Activated CD4-positive, alpha-beta T cell treated with anti-CD3 and anti-CD28 coated beads, Interleukin-10, Interleukin-2, amounts not matched to agents 100 ng/mL and 50 ng/mL, durations not matched to agents 16 hours and 8 hours (primary cell): ENCODE results near the gene PRR14L.
"Not testable (repeated sequence)": the region's sequence is repeated elsewhere in the genome, so short reads cannot be mapped to it uniquely, and the experiment has no call there.

Source experiments
- DNase-seq: peaks from one replicate; pipeline ENCODE4 v3.0.0-alpha.2; 2020

The PRR14L gene

DNA sequence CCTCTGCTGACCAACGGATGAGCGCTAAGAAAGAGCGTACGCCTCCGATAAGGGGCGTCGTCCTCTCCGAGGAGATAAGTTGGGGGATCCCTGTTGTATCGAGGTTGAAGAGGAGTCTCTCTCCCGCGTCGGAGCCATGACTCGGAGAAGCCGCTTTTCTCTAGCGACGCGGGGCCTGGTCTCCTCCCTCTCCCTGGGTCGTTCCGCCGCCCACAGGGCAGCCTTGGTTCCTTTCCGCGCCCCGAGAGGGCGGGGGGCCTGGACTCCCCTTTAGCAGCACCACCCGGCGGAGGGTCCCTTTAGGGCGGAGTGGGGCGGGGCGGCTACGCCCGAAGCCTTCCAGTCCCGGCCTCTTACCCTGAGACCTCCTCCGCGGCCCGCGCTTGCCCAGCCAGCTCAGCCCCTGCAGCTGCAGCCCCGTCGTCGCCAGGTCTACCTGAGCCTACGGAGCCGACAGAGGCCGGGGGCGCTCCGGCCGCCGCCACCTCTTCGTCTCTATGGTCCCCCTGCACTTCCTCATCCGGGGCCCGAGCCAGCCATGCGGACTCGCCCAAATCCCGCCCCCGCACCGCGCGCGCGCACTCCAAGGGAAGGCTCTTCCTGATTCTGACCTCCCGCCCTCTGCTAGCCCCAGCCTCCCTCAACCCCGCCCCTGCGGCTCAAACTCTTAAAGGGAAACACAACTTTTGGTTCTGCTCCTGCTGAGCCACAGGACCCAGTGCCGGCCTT is at the start of gene PRR14L:
Gene PRR14L (minus strand): TSS at position 497 of the 729 bp plus-strand sequence. CDS start 11,272 bp downstream, outside the sequence.
- peak; percentile 98 for DNase-seq

GRCh38 chr22:31799358-31799757 is 49.4 kb upstream of the PRR14L start:
- not testable (repeated sequence) for DNase-seq

DNA sequence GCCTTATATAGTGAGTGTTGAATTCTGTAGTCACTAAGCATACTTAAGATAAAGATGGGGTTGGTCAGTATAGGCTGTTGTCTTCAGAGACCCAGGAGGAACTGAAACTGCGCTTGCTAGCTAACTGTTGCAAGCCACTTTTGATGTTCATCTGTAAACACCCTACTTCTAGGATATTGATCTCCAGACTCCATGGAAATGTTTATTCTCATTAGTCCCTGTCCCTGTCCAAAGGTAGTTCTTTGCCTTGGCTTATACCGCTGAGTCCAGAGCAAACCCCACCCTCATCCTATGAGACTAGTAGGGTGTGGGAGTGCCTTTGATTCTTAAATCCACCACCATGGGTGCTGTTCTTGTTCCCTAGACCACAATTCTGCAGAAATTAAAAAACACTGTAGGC is 40.3 kb upstream of the PRR14L start:
- DNase-seq: no peak

DNA sequence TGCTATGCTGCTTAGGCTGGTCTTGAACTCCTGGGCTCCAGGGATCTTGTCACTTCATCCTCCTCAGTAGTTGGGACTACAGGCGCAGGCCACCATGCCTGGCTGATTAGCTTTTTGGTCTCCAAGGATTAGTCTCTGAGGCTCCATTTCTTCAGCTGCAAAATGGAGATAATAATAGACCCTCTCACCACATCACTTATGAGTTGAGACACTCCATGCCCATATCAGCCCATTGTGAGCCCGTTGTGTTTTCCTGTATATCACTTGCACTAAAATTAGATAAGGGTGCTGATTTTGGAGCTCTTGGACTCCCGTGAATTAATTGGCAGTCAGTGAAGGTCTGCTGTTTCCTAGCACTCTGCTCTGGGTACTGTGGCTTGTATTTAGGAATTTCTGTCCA is 39.9 kb upstream of the PRR14L start:
- no peak for DNase-seq

DNA sequence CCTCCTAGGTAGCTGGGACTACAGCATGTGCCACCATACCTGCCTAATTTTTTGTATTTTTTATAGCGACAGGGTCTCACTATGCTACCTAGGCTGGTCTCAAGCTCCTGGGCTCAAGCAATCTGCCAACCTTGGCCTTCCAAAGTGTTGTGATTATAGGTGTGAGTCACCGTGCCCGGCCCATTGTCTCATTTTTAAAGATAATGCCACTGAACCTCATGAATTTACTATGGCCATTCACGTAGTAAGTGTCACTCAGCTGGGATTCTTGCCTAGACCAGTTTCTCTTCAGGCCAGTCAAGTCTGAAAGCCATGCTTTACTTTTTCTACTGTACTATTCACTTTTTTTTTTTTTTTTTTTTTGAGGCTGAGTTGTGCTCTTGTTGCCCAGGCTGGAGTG is 26.3 kb upstream of the PRR14L start:
- DNase-seq: no peak

- DNase-seq: no peak
Measured at GRCh38 chr22:31773416-31773815, 23.5 kb upstream of the PRR14L start.

GRCh38 chr22:31768422-31769059 is 18.6 kb upstream of the PRR14L start:
- peak; percentile 34 for DNase-seq

DNA sequence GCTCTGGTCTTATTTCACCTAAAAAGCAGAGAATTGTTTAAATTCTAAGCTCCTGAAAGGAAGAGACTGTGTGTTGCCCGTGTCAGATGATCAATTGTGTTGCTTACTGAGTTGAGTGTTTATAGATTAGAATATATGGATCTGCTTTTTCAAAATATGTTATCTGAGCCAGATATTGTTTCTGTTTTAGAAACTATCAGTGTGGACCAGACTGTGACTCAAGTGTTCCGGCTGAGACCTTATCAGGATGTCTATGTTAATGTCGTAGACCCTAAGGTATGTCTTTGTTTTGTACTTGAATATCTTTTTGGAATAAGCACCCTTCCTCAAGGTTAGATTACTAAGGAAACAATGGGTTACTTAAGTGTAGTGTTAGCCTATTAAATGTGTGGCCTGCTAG is 14.9 kb upstream of the PRR14L start:
- no peak for DNase-seq

DNA sequence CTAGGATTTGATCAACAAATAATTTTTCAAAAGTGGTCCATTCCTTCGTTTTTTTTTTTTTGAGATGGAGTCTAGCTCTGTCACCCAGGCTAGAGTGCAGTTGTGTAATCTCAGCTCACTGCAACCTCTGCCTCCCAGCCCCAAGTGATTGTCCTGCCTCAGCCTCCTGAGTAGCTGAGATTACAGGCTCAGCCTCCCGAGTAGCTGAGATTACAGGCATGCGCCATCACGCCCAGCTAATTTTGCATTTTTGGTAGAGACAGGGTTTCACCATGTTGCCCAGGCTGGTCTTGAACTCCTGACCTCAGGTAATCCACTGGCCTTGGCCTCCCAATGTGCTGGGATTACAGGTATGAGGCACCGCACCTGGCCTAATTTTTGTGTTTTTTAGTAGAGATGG is 8.9 kb upstream of the PRR14L start:
- DNase-seq: not testable (repeated sequence)

GRCh38 chr22:31757265-31757664 is 7.3 kb upstream of the PRR14L start:
- DNase-seq: no peak

DNA sequence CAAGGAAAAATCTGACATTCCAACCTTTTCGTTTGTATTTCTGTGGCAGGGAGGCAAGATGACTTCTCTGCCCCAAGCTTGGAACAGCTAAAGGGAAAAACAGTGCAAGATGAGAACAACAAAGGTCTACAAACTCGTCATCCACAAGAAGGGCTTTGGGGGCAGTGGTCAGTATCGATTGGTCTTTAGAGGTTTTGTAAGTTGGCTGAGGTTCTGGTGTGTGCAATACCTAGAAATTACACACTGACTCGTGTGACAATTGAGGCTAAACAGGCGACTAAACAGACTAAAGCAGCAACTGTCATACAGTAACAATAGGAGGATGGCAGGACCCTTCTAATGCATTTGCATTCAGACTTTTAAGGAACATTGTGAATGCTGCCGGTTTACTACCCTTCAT is 4.9 kb upstream of the PRR14L start:
- no peak for DNase-seq

GRCh38 chr22:31753634-31754501 is 3.9 kb upstream of the PRR14L start, which contains the start of gene DEPDC5:
Gene DEPDC5 (plus strand): TSS chr22:31754019. CDS start chr22:31754922, 903 bp downstream.
- DNase-seq: peak; percentile 97

GRCh38 chr22:31753005-31753633 is 3.2 kb upstream of the PRR14L start:
- DNase-seq: no peak

GRCh38 chr22:31752096-31752847 is 2.3 kb upstream of the PRR14L start:
- DNase-seq: no peak

GRCh38 chr22:31750365-31751284 is 693 bp upstream of the PRR14L start:
- no peak for DNase-seq

DNA sequence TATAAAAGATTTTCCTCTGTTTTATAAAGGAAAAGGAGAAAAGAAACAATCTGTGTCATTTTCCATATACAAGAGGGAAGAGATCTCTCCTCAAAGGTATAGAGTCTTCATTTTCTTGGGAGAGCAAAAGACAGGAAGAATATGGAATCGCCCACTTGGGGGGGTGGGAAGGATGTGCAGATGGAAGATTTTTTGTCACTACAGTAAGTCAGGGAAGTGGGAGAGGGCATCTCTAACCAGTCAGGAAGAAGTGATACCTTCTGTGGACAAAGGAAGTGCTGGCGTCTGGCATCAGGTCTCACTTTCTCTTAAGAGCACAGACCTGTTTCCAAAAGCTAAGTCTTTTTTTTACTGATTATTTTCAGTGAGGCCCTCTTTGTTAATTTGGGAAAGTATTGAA is 1.4 kb downstream of the PRR14L start:
- DNase-seq: no peak

- DNase-seq: no peak
Measured at GRCh38 chr22:31747441-31747840, 2.5 kb downstream of the PRR14L start.

- no peak for DNase-seq
Measured at GRCh38 chr22:31743871-31744270, 6.1 kb downstream of the PRR14L start.

- DNase-seq: no peak
Measured at GRCh38 chr22:31742682-31743081, 7.2 kb downstream of the PRR14L start.

GRCh38 chr22:31742115-31742514 is 7.8 kb downstream of the PRR14L start:
- DNase-seq: peak; percentile 4

- not testable (repeated sequence) for DNase-seq
Measured at GRCh38 chr22:31740314-31740713, 9.6 kb downstream of the PRR14L start.
